Activated CD8-positive, alpha-beta memory T cell treated with anti-CD3 and anti-CD28 coated beads, Interleukin-2, amount 50 U/mL, for 4 hours (primary cell): ENCODE results near the gene KITLG.
"Not testable (repeated sequence)": the region's sequence is repeated elsewhere in the genome, so short reads cannot be mapped to it uniquely, and the experiment has no call there.

Experiments used
- DNase-seq: peaks from one replicate; pipeline ENCODE4 v3.0.0-alpha.2; 2020

Gene KITLG

DNA sequence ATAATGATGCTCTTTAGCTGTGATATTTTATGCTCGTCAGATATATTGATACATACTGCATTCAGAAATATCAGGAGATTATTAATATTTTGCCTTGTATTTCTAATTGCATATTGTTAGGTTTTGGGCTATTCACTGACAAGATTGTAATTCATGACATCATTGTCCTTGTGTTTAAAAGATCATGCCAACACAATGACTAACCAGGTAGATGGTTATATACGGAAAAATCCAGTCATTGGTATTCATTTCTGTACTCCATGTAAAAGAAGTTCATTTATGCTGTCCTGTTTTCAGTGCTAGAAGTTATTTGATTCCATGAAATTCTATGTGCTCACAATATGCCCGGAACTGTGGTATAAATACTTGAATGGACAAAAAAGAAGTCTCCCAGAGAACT lies 107.5 kb downstream of the KITLG start:
- no peak for DNase-seq

DNA sequence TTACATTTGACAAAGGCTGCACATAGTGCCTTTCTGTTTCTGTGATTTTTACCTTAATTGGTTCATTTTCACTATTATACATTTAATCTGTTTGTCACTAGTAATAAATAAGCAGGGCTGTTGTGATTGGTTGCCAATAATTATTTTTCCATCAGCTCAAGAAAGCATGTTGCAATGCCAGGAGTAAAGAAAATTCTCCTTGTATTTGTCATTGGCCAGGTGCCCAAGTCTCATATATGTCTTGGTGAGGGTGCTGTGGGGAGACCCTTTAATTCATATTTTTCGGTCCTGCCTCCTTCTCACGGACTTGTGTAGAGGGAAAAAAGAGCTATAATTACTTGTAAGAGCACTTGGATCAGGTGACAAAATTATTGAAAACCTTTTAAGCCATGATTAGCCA lies 108.0 kb downstream of the KITLG start:
- DNase-seq: no peak

GRCh38 chr12:88471331-88472045 lies 108.8 kb downstream of the KITLG start:
- DNase-seq: no peak

GRCh38 chr12:88469154-88469553 lies 111.1 kb downstream of the KITLG start:
- DNase-seq: no peak

DNA sequence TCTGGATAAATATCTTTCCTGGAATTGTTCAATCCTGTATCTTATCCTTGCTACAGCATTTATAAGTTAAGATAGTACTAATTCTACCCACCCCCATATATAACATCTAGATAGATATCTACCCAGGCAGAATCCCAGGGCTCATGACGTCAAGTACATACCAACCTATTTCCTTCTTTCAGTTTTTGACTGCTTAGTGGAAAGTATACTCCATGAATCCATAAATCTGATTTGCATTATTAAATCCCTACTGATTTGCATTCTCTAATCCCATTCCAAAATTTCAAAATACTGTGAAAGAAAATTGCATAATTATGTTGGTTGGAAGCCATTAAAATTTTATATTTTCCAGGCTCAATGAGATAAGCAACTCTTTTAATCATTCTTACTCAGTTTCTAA lies 111.7 kb downstream of the KITLG start:
- no peak for DNase-seq

- DNase-seq: not testable (repeated sequence)
Observed at GRCh38 chr12:88466708-88467107, 113.6 kb downstream of the KITLG start.

DNA sequence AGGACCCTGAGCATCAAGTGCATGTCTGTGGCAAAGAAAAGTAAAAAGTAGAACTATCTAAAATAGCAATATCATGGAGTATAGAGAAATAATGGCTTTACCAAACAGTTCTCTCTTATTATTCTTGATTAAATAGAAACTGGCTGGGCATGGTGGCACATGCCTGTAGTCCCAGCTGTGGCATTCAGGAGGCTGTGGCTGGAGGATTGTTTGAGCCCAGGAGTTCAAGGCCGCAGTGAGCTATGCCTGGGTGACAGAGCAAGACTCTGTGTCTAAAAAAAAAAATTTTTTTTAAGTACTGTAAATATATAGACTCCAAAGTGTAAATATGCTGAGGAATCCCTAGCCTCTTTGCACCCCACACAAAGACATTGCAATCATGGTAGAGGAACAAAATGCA lies 121.9 kb downstream of the KITLG start:
- DNase-seq: no peak

- no peak for DNase-seq
Observed at GRCh38 chr12:88453323-88453722, 126.9 kb downstream of the KITLG start.

GRCh38 chr12:88451205-88451604 lies 129.1 kb downstream of the KITLG start:
- DNase-seq: no peak

GRCh38 chr12:88450136-88450535 lies 130.1 kb downstream of the KITLG start:
- no peak for DNase-seq

DNA sequence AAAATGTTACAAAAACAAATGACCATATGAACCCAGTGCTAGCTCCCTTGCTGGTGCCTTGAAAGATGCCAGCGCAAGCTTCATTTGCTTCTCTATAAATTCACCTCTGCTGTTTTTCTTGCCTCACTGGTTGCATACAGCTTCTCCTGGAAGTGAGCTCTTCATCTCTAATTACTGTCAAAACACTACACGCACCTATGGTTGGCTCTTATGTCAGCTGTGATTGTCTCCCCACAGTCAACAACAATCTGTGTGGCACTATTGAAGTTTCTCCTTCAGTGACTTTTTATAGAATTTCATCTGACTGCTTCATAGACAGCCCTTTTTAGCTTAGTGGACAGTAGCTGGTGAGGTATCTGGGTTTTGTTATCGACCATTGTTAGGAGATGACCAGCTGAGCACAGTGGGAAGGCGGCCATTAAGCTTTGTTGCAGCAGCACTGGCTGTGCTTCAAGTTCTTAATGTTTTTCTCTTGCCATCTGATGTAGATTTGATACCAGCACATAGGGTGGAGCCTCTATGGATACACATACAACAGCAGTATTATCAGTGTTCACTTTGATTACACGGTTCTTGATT lies 131.8 kb downstream of the KITLG start:
- DNase-seq: no peak

DNA sequence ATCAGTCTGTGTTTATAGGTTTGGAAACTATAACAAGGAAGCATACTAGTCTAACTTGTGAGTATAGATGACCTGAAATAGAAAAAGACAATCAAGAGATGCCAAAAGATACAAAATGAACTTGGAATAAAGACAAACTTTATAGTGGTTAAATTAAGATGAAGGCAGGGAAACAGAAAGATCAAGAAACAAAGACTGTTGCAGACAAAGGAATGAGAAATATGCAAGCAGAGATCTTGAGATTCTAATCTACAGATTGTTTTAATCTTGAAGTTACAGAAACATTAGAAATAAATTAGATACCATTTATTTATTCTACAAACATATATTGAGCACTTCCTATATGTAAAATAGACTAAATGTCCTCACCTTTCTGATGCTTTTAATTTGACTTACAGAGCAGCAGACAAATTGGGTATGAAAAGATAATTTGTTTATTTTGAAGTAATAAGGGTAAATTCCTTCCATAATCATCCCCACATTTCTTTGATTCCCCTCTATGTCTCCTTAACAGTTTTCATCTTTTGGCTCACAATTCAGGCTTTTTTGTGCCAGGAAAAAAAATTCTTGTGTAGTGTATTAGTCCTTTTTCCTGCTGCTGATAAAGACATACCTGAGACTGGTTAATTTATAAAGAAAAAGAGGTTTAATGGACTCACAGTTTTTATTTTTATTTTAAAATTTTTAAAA lies 134.4 kb downstream of the KITLG start:
- DNase-seq: no peak

GRCh38 chr12:88444481-88444880 lies 135.8 kb downstream of the KITLG start:
- DNase-seq: no peak
